ENCODE data around the gene ARFGEF2. TPM values are rescaled to one million over a fixed set of nuclear protein-coding genes. Genes with fewer than 3 reads are reported as not detected.

Gene ARFGEF2
- 11.8 to 16.5 TPM (median 13.5 TPM) in 5 replicates for total RNA-seq (2022; extraction: Qiagen RNA extraction)

DNA sequence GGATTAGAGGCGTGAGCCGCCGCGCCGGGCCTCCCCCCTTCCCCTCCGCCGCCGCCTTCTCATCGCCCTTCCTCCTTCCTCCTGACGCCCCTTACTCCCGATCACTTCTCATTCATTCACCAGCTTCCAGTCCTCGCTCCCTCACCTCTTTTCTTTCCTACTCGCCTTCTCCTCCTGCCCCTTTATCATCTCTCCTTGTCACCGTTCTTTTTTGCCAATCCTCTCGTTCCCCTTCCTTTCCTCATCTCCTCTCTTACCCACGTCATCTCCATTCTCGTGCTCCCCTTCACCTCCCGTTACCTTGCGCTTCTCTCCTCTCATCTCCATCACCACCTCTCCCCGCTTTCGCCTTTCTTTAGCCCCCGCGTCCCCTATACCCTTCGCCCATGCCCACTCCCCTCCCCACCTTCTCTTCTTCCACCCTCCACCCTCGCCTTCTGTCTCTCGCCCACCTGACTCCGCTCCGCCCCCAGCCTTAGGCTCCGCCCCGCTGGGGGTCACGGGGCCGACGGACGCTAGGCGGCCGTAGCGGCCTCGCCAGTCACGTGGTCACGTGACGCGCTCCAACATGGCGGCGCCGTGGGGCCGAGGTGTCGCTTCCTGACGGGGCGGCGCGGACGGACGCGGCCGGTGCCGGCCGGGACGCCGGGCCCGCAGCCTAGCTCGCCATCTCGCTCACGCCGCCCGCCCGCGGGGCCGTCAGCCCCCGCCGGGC, at the start of gene ARFGEF2:
Gene ARFGEF2 (plus strand): TSS at position 544 of the 715 bp plus-strand sequence. CDS start 179 bp downstream, outside the sequence.

DNA sequence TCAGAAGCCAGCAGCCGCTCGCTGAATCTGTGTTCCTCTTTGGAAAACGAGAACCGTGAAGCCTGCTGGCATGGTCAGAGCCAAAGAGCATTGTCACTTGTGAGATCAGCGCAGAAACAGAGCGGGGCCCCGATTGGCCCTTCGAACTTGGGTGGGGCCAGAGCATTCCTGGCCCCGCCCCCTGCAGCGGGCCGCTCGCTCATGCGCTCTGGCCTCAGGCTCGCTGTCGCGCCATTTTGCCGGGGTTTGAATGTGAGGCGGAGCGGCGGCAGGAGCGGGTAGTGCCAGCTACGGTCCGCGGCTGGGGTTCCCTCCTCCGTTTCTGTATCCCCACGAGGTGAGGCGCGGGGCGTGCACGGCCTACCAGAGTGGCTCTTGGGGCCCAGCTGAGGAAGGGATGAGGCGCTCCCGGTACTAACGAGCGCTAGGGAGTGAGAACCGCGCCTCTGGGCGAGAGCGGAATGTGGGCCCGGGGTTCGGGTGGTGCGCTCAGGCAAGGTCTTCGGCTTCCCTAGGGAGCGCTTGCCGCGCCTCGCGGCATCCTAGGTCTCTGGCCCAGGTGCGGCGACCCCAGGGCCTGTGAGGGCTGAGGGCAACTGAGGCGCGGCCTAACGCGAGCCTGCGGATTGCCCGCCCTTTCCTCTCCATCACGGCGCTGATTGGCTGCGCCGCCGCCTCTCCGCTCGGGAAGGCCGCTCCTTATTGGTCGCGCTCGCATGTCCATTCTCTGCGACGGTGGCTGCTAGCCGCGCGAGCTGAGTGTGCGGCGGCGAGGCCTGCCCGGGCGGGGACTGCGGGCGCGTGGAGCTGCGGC, 124.8 kb downstream of the ARFGEF2 start, which contains the start of gene CSE1L:
Gene CSE1L (plus strand): TSS at position 226 of the 814 bp plus-strand sequence. CDS start 12,152 bp downstream, outside the sequence.

Other genes with a start within 250 kb of the ARFGEF2 start
- gene PREX1, start 93.7 kb upstream of the ARFGEF2 start, total RNA-seq (2022; extraction: Qiagen RNA extraction) = 9.8 to 13.8 TPM (median 11.5 TPM) in 5 replicates
- gene CSE1L, start 124.6 kb downstream of the ARFGEF2 start, total RNA-seq (2022; extraction: Qiagen RNA extraction) = 90.3 to 108 TPM (median 97.1 TPM) in 5 replicates